Osteoblast (primary cell): ENCODE results near the gene CKAP5. TPM values are rescaled to one million over a fixed set of nuclear protein-coding genes. Genes with fewer than 3 reads are reported as not detected.

Source experiments
- DNase-seq: peaks from one replicate; pipeline ENCODE4 v3.0.0; 2011; ENCODE audit warnings: low spot score, mixed read lengths; ENCODE audit not compliant: insufficient read length; ENCODE audit errors: missing footprints
- H2AFZ ChIP-seq: 2 replicates; pipeline ENCODE4 v1.6.0; 2011; ENCODE audit warnings: mild to moderate bottlenecking, low read length
- H3K27ac ChIP-seq: 2 replicates; pipeline ENCODE4 v1.5.1; 2011; ENCODE audit warnings: mild to moderate bottlenecking, low read depth, low read length, moderate library complexity
- H3K27me3 ChIP-seq: 2 replicates; pipeline ENCODE4 v1.6.0; 2012; ENCODE audit warnings: mild to moderate bottlenecking, control low read depth, inconsistent platforms, low read length, moderate library complexity; ENCODE audit not compliant: insufficient read depth
- H3K36me3 ChIP-seq: 2 replicates; pipeline ENCODE4 v1.5.1; 2011; ENCODE audit warnings: mild to moderate bottlenecking, low read length, control low read depth, moderate library complexity; ENCODE audit not compliant: insufficient read depth
- H3K4me1 ChIP-seq: 2 replicates; pipeline ENCODE4 v1.5.1; 2011; ENCODE audit warnings: mild to moderate bottlenecking, low read length, control low read depth, moderate library complexity; ENCODE audit not compliant: insufficient read depth
- H3K4me2 ChIP-seq: 2 replicates; pipeline ENCODE4 v1.6.0; 2011; ENCODE audit warnings: mild to moderate bottlenecking, low read length; ENCODE audit not compliant: insufficient read depth
- H3K4me3 ChIP-seq: fragments of 200-600 bp; sonication (generic); 3 replicates; pipeline ENCODE4 v1.5.1; 2012; ENCODE audit warnings: mild to moderate bottlenecking, low read length, inconsistent platforms; ENCODE audit not compliant: insufficient read depth
- H3K79me2 ChIP-seq: 2 replicates; pipeline ENCODE4 v1.6.0; 2012; ENCODE audit warnings: mild to moderate bottlenecking, low read length, control low read depth, inconsistent platforms; ENCODE audit not compliant: insufficient read depth
- H3K9me3 ChIP-seq: 2 replicates; pipeline ENCODE4 v1.5.1; 2011; ENCODE audit warnings: low read depth, low read length, control low read depth
- H4K20me1 ChIP-seq: 2 replicates; pipeline ENCODE4 v1.6.0; 2012; ENCODE audit warnings: mild to moderate bottlenecking, low read length, control low read depth; ENCODE audit not compliant: insufficient read depth
- CTCF ChIP-seq: IDR thresholded peaks from 2 replicates; pipeline ENCODE4 v1.5.1; 2011; ENCODE audit warnings: mild to moderate bottlenecking, low read depth, low read length, moderate library complexity; ENCODE audit errors: extremely low read depth
- total RNA-seq: library from RNA; depleted of rRNA; stranded (reverse); fragments of >200 nt; gene quantifications from 2 replicates; pipeline ENCODE4 v1.2.3, GENCODE V29; 2012

The CKAP5 gene
- total RNA-seq, 1 donor = 56.5 TPM

GRCh38 chr11:46849631-46850030, 3.6 kb upstream of the CKAP5 start:
- H3K4me3 ChIP-seq = no peak overlapping the region
- no peaks in the 10 kb centered on the region for H3K36me3 ChIP-seq
- peaks cover 6% of the 10 kb centered on the region for H3K4me1 ChIP-seq
- no peak overlapping the region for H2AFZ ChIP-seq
- H3K9me3 ChIP-seq = no peaks in the 10 kb centered on the region
- no peaks in the 10 kb centered on the region for H3K27me3 ChIP-seq
- no peak overlapping the region for H3K4me2 ChIP-seq
- H3K27ac ChIP-seq = no peak overlapping the region
- TF ChIP-seq CTCF = no peak
- H3K79me2 ChIP-seq = peaks cover 15% of the 10 kb centered on the region
- no peaks in the 10 kb centered on the region for H4K20me1 ChIP-seq
- no peak for DNase-seq

GRCh38 chr11:46846510-46846830, 390 bp upstream of the CKAP5 start:
- Histone ChIP-seq H3K79me2 (peaks cover 46% of the 10 kb centered on the region), H3K4me3 (peak overlapping the region; percentile 87), H3K4me1 (peaks cover 10% of the 10 kb centered on the region), H3K36me3 (peaks cover 2% of the 10 kb centered on the region), H3K9me3 (no peaks in the 10 kb centered on the region), H2AFZ (peak overlapping the region; percentile 98), H4K20me1 (peaks cover 3% of the 10 kb centered on the region), H3K27me3 (no peaks in the 10 kb centered on the region), H3K4me2 (peak overlapping the region; percentile 86), H3K27ac (peak overlapping the region; percentile 40)
- DNase-seq = no peak
- no peak for TF ChIP-seq CTCF

GRCh38 chr11:46845440-46845739, 690 bp downstream of the CKAP5 start:
- peaks cover 2% of the 10 kb centered on the region for H3K36me3 ChIP-seq
- H3K79me2 ChIP-seq = peaks cover 56% of the 10 kb centered on the region
- no peaks in the 10 kb centered on the region for H3K9me3 ChIP-seq
- no peaks in the 10 kb centered on the region for H3K27me3 ChIP-seq
- H2AFZ ChIP-seq = peak overlapping the region; percentile 86
- peaks cover 3% of the 10 kb centered on the region for H4K20me1 ChIP-seq
- TF ChIP-seq CTCF = no peak
- peak overlapping the region; percentile 87 for H3K4me3 ChIP-seq
- peaks cover 10% of the 10 kb centered on the region for H3K4me1 ChIP-seq
- no peak for DNase-seq
- H3K27ac ChIP-seq = peak overlapping the region; percentile 65
- H3K4me2 ChIP-seq = peak overlapping the region; percentile 86

GRCh38 chr11:46840116-46840515, 6.0 kb downstream of the CKAP5 start:
- Histone ChIP-seq H3K27ac (no peak overlapping the region), H2AFZ (no peak overlapping the region), H3K4me3 (no peak overlapping the region), H3K36me3 (peaks cover 2% of the 10 kb centered on the region), H3K27me3 (no peaks in the 10 kb centered on the region), H3K4me1 (peaks cover 8% of the 10 kb centered on the region), H3K79me2 (peaks cover 99% of the 10 kb centered on the region), H3K4me2 (no peak overlapping the region), H4K20me1 (peaks cover 3% of the 10 kb centered on the region), H3K9me3 (no peaks in the 10 kb centered on the region)
- DNase-seq = no peak
- no peak for TF ChIP-seq CTCF
